ENCODE data around the gene IFRD1. TPM values are rescaled to one million over a fixed set of nuclear protein-coding genes. Genes with fewer than 3 reads are reported as not detected.

Gene IFRD1
- total and polyA plus RNA-seq, 2 donors (not counting 3 experiments of a cell fraction or from before 2014, with no cell fraction given) = 16.8 to 43.3 TPM

- H2AFZ ChIP-seq (ENCODE audit: low read depth, low read length) = no peak overlapping the region
- no peak overlapping the region for H3K4me2 ChIP-seq (ENCODE audit: insufficient read depth, low read length)
- H3K9ac ChIP-seq (replicated peaks; ENCODE audit: extremely low read depth, insufficient read depth, low read length) = no peak overlapping the region
- H3K4me1 ChIP-seq (ENCODE audit: control insufficient read depth, extremely low read depth, insufficient read depth, low read length) = no peaks in the 10 kb centered on the region
- H3K27me3 ChIP-seq (ENCODE audit: control insufficient read depth in 2 of 2, insufficient read depth in 2 of 2, low read length in 2 of 2) = peaks cover 5 to 8% of the 10 kb centered on the region in 2 experiments
- no peak for TF ChIP-seq JUN (IDR thresholded peaks at IDR 0.05; ENCODE audit: borderline replicate concordance, insufficient read depth, insufficient read length, low read depth)
- no peak for TF ChIP-seq MAX (IDR thresholded peaks at IDR 0.05; ENCODE audit: insufficient read depth, insufficient read length)
- no peak for TF ChIP-seq POLR2A (IDR thresholded peaks at IDR 0.05; ENCODE audit: low read depth, low read length)
- no peak for TF ChIP-seq CTCF (IDR thresholded peaks at IDR 0.05; ENCODE audit: extremely low read depth in 1 of 2, insufficient read depth in 1 of 2, low read depth in 1 of 2, low read length in 2 of 2)
- TF ChIP-seq MYC (IDR thresholded peaks at IDR 0.05; ENCODE audit: low read depth, low read length) = no peak
- no peak for TF ChIP-seq EZH2 (IDR thresholded peaks at IDR 0.05; ENCODE audit: borderline replicate concordance, low read depth, low read length, severe bottlenecking)
- TF ChIP-seq FOS (IDR thresholded peaks at IDR 0.05; ENCODE audit: borderline replicate concordance, insufficient read depth, low read length) = no peak
- no peak for TF ChIP-seq GATA2 (IDR thresholded peaks at IDR 0.05; ENCODE audit: insufficient read depth, insufficient read length, low read depth, low read length)
- no peak for TF ChIP-seq POLR2AphosphoS5 (IDR thresholded peaks at IDR 0.05; ENCODE audit: insufficient read depth, low read depth, low read length)
- FAIRE-seq (no peak), DNase-seq (ENCODE audit: low read depth, low spot score) (no peak)
- intact Hi-C loops (cut with micrococcal nuclease) (no loop called here), dilution Hi-C loops (cut with MboI; ENCODE audit: extremely low pct_ligation_motif_present, low sequenced_read_pairs) (no loop called here)
- no TSS peak for BruUV-seq (replicated peaks)
- H3K36me3 ChIP-seq (ENCODE audit: control insufficient read depth in 2 of 2, extremely low read depth in 1 of 2, insufficient read depth in 2 of 2, low read length in 2 of 2) = no peaks in the 10 kb centered on the region
- H3K79me2 ChIP-seq (ENCODE audit: control insufficient read depth, insufficient read depth, low read length) = no peaks in the 10 kb centered on the region
- no peak overlapping the region for H3K4me3 ChIP-seq (replicated peaks in 1 of 3; ENCODE audit: insufficient read depth in 1 of 3, low read depth in 1 of 3, low read length in 3 of 3)
- no peaks in the 10 kb centered on the region for H3K9me3 ChIP-seq (replicated peaks; ENCODE audit: control insufficient read depth, insufficient read depth, low read length)
- H4K20me1 ChIP-seq (replicated peaks; ENCODE audit: control insufficient read depth, extremely low read depth, insufficient read depth, low read length) = no peaks in the 10 kb centered on the region
- no peaks in the 10 kb centered on the region for H3K9me1 ChIP-seq (replicated peaks; ENCODE audit: control insufficient read depth, extremely low read depth, insufficient read depth, low read length)
- H3K27ac ChIP-seq (ENCODE audit: insufficient read depth, low read depth, low read length) = no peak overlapping the region
- CTCF ChIA-PET = no interaction called here
- POLR2A ChIA-PET = no interaction called here
These were observed 53.9 kb downstream of the IFRD1 start for GRCh38 chr7:112504093-112504695.
